ENCODE measurements around the gene SCARB1.
A peak's percentile ranks its signal among the peaks of the same experiment; 100 is the strongest.

The SCARB1 gene

DNA sequence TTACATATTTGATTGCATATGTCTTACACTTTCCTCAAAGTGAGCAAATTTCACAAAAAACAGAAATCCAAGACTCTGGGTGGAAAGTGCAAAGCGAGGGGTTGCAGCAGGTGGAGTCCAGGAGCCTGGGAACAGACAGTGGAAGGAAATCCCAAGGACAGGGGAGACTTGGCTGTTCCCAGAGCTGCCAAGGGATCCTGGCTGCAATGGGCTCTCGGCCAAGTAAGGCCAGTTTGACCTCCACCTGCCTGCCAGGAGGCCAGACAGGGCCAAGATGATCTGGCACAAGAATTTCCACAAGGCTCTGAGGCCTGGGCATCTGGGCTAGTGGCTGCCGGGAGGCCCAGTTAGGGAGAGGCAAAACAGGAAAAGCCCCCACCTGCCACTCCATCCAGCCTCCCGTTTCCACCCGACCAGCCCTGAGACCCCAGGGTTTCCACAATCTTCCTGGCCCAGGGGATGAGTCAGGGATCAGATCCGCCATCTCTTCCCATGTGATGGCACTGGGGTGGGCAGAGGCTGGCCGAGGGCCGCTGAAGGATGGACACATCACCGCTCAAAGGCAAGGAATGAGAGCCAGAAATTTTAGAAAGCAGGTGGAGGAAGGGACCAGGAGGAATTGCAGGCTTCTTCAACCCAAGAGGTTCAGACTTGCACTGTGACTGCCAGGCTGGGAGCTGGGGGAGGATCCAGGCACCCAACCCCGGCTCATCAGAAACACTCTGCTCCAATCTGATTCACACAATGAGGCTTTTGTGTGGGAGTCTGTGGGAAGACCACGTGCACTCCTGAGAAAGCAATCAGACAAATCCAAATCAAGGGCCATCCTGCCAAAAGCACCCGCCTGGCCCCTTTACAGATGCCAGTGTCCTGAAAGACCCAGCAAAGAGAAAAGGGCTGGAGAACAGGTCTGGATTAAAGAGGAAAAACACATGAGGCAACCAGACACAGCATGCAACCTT is 16.3 kb downstream of the SCARB1 start:
- TF ChIP-seq, protein P1, sequence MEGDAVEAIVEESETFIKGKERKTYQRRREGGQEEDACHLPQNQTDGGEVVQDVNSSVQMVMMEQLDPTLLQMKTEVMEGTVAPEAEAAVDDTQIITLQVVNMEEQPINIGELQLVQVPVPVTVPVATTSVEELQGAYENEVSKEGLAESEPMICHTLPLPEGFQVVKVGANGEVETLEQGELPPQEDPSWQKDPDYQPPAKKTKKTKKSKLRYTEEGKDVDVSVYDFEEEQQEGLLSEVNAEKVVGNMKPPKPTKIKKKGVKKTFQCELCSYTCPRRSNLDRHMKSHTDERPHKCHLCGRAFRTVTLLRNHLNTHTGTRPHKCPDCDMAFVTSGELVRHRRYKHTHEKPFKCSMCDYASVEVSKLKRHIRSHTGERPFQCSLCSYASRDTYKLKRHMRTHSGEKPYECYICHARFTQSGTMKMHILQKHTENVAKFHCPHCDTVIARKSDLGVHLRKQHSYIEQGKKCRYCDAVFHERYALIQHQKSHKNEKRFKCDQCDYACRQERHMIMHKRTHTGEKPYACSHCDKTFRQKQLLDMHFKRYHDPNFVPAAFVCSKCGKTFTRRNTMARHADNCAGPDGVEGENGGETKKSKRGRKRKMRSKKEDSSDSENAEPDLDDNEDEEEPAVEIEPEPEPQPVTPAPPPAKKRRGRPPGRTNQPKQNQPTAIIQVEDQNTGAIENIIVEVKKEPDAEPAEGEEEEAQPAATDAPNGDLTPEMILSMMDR (IDR thresholded peaks at IDR 0.05; ENCODE audit: low read depth, low read length), result no peak
- in situ Hi-C loops (cut with HindIII; ENCODE audit: low sequenced_read_pairs), result no loop called here
- H3K4me3 ChIP-seq (ENCODE audit: low read depth, low read length), result no peak overlapping the region
- DNase-seq (ENCODE audit: low read depth, low spot score), result peak; percentile 31

DNA sequence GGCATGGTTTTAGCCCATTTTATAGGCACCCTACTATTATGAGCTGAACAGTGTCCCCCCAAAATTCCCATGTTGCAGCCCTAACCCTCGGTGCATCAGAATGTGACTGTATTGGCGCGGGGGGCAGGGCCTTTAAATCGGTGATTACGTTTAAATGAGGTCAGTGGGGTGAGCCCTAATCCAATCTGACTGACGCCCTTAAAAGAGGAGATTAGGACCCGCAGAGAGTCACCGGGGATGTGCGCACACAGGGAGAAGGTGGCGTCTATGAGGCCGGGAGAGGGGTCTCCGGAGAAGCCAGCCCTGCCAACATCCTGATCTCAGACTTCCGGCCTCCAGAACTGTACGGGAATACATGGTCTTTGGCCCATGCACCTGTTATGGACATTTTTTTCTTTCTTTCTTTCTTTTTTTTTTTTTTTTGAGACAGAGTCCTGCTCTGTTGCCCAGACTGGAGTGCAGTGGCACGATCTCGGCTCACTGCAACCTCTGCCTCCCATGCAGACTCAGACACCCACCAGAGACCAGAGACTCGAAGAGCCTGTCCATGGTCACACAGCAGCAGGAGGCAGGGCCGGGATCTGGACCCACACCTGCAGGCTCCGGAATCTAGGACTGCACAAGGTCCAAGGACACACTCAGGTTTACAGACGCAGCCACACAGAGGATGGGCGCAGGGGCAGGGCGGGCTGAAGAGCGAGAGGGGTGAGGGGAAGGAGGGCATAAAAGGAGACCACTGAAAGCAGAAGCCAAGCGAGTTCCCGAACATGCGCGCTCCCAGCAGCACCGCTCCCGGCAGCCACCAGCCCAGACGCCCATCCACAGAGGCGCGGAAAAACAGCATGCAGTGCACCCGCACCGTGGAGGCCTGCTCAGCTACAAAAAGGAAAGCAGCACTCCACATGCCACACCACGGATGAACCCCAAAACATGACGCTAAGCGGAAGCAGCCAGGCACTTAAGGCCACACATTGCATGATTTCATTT is 19.0 kb downstream of the SCARB1 start:
- no peak for DNase-seq (ENCODE audit: low read depth, low spot score)
- in situ Hi-C loops (cut with HindIII; ENCODE audit: low sequenced_read_pairs), result no loop called here
- TF ChIP-seq, protein P1 (IDR thresholded peaks at IDR 0.05; ENCODE audit: low read depth, low read length), result no peak
- H3K4me3 ChIP-seq (ENCODE audit: low read depth, low read length), result no peak overlapping the region

DNA sequence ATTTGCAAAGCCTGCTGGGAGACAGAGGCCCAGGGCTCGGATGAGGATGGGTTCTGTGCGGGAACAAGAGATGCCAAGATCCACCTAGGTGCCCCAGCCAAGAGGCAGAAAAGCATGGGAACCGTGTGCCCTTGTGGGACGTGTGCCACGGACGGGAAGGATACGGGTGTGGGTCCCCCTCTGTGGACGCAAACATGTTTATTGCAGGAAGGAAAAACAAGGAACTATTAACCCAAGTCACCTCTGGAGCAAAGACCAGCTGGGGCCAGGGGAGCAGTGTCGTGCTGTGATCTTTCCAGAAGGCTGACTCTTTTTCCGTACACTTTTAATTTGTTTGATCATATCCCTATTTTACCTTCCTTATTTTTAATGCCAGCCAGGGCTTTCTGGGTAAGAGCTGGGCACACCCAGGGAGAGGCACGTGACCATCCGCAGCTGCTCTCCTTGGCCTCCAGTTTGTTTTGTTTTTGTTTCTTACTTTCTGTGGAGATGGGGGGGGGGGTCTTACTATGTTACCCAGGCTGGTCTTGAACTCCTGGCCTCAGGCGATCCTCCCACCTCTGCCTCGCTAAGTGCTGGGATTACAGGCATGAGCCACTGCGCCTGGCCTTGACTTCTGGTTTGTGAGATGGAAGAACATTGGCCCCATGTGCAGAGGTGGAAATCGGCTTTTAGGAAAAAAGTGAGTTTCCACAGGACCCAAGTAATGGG is 20.7 kb downstream of the SCARB1 start:
- no peak for DNase-seq (ENCODE audit: low read depth, low spot score)
- in situ Hi-C loops (cut with HindIII; ENCODE audit: low sequenced_read_pairs), result no loop called here
- no peak overlapping the region for H3K4me3 ChIP-seq (ENCODE audit: low read depth, low read length)
- TF ChIP-seq, protein P1 (IDR thresholded peaks at IDR 0.05; ENCODE audit: low read depth, low read length), result no peak

DNA sequence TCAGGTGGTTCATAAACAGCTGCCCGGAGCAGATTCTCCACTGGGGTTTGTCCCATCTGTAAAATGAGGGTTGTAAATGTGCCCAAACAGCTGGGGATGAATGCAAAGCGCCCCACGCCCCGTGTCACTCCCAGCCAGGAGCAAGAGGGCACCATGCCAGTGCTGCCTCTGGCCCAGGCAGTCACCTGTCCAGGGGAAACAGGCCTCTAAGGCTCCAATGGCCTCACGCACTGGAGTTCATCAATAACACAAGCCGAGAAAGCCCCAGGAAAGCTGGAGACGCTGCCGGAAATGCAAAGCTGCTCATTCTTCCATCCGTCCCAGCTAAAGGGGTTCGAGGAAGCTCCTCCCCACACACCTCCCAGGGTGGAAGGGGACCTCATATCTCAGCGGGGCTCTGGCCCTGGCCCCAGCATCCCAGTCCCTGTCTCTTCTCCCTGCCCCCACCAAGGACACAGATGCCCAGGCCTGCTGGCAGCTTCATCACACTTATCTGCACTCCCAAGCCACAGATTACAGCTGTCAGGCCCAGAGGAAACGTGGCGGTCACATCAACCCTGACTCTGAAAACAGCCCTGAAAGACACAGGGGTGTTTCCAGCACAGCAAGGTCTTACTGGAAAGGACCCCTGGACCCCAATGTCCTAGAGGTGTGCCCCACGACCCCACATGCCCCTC is 21.5 kb downstream of the SCARB1 start:
- H3K4me3 ChIP-seq (ENCODE audit: low read depth, low read length), result no peak overlapping the region
- in situ Hi-C loops (cut with HindIII; ENCODE audit: low sequenced_read_pairs), result no loop called here
- DNase-seq (ENCODE audit: low read depth, low spot score), result no peak
- TF ChIP-seq, protein P1 (IDR thresholded peaks at IDR 0.05; ENCODE audit: low read depth, low read length), result no peak

DNA sequence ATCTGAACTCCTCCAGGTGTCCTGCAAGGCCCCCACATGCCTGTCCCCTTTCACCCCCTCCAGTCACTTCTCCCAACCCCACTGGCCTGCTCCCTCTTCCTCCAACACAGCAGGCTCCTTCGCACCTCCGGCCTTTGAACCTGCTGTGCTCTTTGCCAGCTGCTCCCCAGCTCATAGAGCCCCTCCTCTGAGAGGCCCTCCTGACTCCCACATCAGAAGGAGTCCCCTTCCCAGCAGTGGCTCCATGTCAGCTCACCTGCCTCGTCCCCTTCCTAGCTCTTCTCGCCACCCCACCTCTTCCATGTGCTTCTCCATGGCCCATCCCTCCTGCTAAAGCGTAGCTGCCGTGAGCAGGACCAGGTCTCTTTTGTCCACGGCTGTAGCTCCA is 22.1 kb downstream of the SCARB1 start:
- H3K4me3 ChIP-seq (ENCODE audit: low read depth, low read length), result no peak overlapping the region
- TF ChIP-seq, protein P1 (IDR thresholded peaks at IDR 0.05; ENCODE audit: low read depth, low read length), result no peak
- DNase-seq (ENCODE audit: low read depth, low spot score), result no peak
- in situ Hi-C loops (cut with HindIII; ENCODE audit: low sequenced_read_pairs), result no loop called here

Measured in astrocyte of the spinal cord (primary cell).